HG03354 (cell line): Measurements from ENCODE around the gene LSM2.

Experiments used
- ATAC-seq: cut with Tn5 transposase; IDR thresholded peaks from one replicate; pipeline ENCODE4 v1.9.1; 2021; ENCODE audit warnings: mild to moderate bottlenecking; ENCODE audit not compliant: unreplicated experiment, poor library complexity, severe bottlenecking

The LSM2 gene

DNA sequence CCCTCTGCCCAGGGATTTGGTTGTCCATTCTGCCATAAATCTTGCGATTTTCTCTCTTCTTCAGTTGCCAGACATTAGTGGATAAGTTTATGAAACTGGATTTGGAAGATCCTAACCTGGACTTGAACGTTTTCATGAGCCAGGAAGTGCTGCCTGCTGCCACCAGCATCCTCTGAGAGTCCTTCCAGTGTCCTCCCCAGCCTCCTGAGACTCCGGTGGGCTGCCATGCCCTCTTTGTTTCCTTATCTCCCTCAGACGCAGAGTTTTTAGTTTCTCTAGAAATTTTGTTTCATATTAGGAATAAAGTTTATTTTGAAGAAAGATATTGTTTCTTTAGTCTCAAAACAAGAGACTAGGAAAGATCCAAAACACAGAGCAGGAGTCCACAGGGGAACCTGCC lies 44.4 kb downstream of the LSM2 start, which contains the start of gene SAPCD1:
TSS of gene SAPCD1 (plus strand) at position 301 of the 400 bp plus-strand sequence. CDS start 399 bp downstream, outside the sequence.
- no peak for ATAC-seq

DNA sequence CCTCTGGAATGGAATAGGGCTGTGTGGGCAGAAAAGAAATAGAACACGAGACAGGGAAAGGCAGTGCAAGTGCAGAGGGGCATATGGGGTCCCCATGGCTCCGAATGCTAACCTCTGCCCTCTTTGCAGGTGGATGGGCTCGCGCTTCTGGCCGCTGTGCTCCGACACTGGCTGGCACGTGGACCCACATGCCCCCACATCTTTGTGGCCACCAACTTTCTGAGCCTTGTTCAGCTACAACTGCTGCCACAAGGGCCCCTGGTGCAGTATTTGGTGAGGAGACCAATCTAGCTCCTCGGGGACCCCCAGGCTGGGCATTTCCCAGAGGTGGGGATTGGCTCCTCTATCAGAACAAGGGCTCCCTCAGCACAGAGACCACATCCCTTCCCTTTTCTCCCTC lies 45.4 kb downstream of the LSM2 start:
- no peak for ATAC-seq

DNA sequence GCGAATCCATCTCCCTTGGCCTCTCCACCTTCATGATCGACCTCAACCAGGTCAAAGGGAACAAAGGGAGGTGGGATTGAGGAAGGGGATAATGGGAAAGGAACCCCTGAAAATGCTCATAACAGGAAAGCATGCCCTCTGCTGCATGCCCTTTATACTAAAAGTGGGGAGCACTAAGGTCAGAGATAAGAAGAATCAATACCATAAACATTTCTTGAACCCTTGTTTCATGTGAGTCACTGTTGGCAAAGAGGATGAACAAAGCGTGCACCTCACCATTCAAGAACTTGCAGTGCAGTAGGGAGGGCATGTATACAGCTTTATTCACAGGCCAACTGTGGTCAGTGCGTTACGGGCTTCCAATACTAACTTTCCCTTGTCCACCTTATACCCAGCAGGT lies 46.0 kb downstream of the LSM2 start:
- no peak for ATAC-seq

DNA sequence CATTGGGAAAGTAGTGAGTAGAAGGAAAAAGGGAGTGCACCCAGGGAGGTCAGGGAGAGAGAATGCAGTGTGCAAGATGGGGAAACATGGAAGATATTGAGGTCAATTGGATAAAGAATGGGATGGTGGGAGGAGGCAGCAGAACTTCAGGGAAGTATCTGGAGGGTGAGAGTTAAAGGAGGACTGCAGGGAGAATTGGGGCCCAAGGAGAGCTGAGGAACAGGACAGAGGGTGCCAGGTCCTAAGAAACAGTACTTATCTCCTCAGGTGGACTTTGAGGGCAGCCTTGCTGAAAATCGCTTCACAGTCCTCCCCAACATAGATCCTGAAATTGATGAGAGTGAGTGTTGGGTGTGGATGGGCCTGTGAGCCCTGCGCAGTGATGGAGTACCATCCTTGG lies 48.5 kb downstream of the LSM2 start:
- no peak for ATAC-seq

DNA sequence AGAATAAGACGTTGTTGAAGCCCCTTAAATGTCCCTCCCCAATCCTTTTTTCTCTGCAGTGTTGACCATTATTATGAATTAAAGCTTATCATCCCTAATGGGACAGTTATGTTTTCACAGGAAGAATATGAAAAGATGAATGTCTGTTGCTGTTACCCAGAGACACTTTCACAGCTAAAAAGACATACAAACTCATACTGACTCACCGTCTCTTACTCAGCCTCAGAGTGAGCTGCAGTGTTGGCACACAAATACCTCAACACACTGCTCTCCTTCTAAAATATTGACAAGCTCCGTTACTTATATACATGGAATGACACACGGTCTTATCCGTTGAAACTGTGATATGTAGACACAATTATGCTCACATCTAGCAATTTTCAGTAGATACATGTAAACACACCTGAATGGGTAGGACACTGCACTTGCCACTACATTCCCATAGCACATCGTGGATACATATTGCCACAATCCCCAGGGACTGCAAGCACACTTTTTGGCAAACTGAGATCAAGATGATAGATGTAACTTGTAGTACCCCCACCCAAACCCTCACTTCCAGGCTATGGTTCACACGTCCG lies 53.9 kb downstream of the LSM2 start:
- no peak for ATAC-seq

DNA sequence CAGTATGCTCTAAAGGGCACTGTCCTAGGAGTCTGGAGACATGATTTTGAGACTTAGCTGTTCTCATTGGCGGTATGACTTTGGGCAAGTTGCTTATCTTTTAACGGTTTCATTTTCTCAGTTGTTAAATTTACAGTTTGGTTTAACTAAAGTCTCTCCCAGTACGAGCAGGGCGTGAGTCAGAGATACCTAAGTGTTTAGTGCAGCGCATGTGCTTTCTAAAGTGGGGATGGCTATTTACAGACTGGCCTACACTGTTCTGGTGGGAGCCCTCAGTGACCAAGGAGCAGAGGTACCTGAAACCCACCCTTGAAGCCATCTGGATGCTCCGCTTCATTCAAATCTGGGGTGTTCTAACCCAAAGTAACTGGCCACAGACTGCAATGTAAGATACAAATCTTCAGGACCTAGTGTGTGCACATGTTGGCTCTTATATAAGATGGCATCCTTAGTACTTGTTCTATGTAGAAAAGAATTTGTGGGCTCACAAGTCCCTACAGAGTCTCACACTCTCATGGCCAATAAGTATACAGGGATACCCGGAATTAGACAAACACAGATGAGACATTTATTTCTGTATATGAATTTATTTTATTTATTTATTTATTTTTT lies 56.2 kb downstream of the LSM2 start:
- ATAC-seq, result no peak

DNA sequence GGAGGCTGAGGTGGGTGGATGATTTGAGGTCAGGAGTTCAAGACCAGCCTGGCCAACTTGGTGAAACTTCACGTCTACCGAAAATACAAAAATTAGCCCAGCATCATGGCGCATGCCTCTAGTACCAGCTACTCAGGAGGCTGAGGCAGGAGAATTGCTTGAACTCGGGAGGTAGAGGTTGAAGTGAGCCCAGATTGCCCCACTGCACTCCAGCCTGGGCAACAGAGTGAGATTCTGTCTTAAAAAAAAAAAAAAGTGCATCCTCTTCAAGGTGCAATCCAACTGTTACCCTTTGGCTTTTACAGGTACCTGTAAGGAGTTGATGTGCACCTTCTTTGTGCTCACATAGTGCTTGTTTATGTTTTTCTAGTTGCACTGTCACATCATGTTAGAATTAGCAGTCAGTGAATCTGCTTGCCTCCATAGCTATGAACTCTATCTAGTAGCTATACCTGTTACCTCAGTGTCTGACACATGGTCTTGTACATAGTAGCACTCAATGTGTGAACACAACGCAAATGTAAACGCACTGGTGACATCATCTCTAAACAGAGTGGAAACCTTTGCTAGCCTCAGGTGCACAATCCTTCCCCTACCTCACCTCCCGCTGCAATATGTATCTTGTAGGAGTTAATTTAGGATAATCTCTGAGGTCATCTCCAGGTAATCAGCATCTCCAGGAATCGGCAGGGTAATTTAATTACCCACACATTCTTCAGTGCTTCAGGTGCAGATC lies 57.3 kb downstream of the LSM2 start:
- no peak for ATAC-seq
